C4-2B (cell line): Measurements from ENCODE around the gene AMMECR1L.

ENCODE experiments used
- H3K27ac ChIP-seq: fragments of 450-650 bp; 2 replicates; pipeline ENCODE4 v1.5.1; 2017
- CTCF ChIP-seq: fragments of 450-650 bp; conservative IDR thresholded peaks from 2 replicates; pipeline ENCODE4 v1.5.1; 2017; ENCODE audit warnings: mild to moderate bottlenecking
- ZFX ChIP-seq: fragments of 450-650 bp; IDR thresholded peaks from 2 replicates; pipeline ENCODE4 v1.6.1; 2017

The AMMECR1L gene

GRCh38 chr2:127879899-127880298 lies 5.9 kb downstream of the AMMECR1L start:
- TF ChIP-seq ZFX: no peak
- no peak for TF ChIP-seq CTCF
- no peak overlapping the region for H3K27ac ChIP-seq

- TF ChIP-seq CTCF (no peak), ZFX (no peak)
- H3K27ac ChIP-seq: no peak overlapping the region
These were observed 8.1 kb downstream of the AMMECR1L start for GRCh38 chr2:127877626-127878025.

GRCh38 chr2:127877136-127877535 lies 8.6 kb downstream of the AMMECR1L start:
- TF ChIP-seq ZFX: no peak
- no peak for TF ChIP-seq CTCF
- H3K27ac ChIP-seq: no peak overlapping the region

GRCh38 chr2:127874378-127875269 lies 11.1 kb downstream of the AMMECR1L start:
- H3K27ac ChIP-seq: no peak overlapping the region
- TF ChIP-seq CTCF: no peak
- TF ChIP-seq ZFX: no peak

GRCh38 chr2:127873707-127874303 lies 12.0 kb downstream of the AMMECR1L start:
- no peak for TF ChIP-seq CTCF
- no peak for TF ChIP-seq ZFX

GRCh38 chr2:127872354-127872753 lies 13.4 kb downstream of the AMMECR1L start:
- TF ChIP-seq CTCF (no peak), ZFX (no peak)
- H3K27ac ChIP-seq: no peak overlapping the region

More at GRCh38 chr2:127873707-127874303, 12.0 kb downstream of the AMMECR1L start:
- H3K27ac ChIP-seq: no peak overlapping the region

- no peak overlapping the region for H3K27ac ChIP-seq
- TF ChIP-seq CTCF: no peak
- no peak for TF ChIP-seq ZFX
These were observed 19.8 kb downstream of the AMMECR1L start for GRCh38 chr2:127865926-127866325.
